Uterus (tissue), 2 donors: ENCODE results near the gene KIF17.

Experiments used
- CTCF ChIP-seq, 4 experiments: fragments of 200-600 bp in 2 of 4; fragments of 450-650 bp in 2 of 4; sonication (generic) in 2 of 4; IDR thresholded peaks; one replicate each; pipeline ENCODE4 v1.5.1; 2016 to 2019; ENCODE audit warnings: antibody characterized with exemption in 4 of 4, mild to moderate bottlenecking in 2 of 4, moderate library complexity in 1 of 4
- POLR2A ChIP-seq, 2 donors: fragments of 450-650 bp; IDR thresholded peaks; one replicate each; pipeline ENCODE4 v1.6.1; 2016; ENCODE audit warnings: antibody characterized with exemption in 2 of 2, mild to moderate bottlenecking in 1 of 2, moderate library complexity in 1 of 2

GRCh38 chr1:20727746-20728316, 10.0 kb upstream of the KIF17 start:
- TF ChIP-seq CTCF (IDR thresholded peaks at IDR 0.05), result no peak
- no peak for TF ChIP-seq POLR2A (IDR thresholded peaks at IDR 0.05)
